Calu3 (cell line): ENCODE data around the gene TFB1M. TPM values are rescaled to one million over a fixed set of nuclear protein-coding genes. Genes with fewer than 3 reads are reported as not detected.

Source experiments
- BruUV-seq: library from RNA; stranded (reverse); fragments of 400-500 nt; replicated peaks from 2 replicates; lab custom pipeline; 2021; lab: Mats Ljungman, UMichigan
- CTCF ChIA-PET: fragments of 300-600 bp; sonication (Branson Sonifier 250); formaldehyde crosslinking; loops from one replicate; lab custom pipeline; 2022; ENCODE audit warnings: antibody characterized with exemption; lab: Charles Lee
- DNase-seq: peaks from one replicate; pipeline ENCODE4 v3.0.0; 2022
- H3K27ac Mint-ChIP-seq: one replicate; pipeline ENCODE4 v1.8.0; 2022; ENCODE audit warnings: mixed read lengths; ENCODE audit not compliant: unreplicated experiment
- H3K27me3 Mint-ChIP-seq: one replicate; pipeline ENCODE4 v1.8.0; 2022; ENCODE audit warnings: mixed read lengths; ENCODE audit not compliant: unreplicated experiment
- H3K36me3 Mint-ChIP-seq: one replicate; pipeline ENCODE4 v1.8.0; 2022; ENCODE audit warnings: mild to moderate bottlenecking, moderate library complexity, mixed read lengths; ENCODE audit not compliant: insufficient read depth, unreplicated experiment
- H3K4me1 Mint-ChIP-seq: one replicate; pipeline ENCODE4 v1.8.0; 2022; ENCODE audit warnings: mild to moderate bottlenecking, low read depth, mixed read lengths; ENCODE audit not compliant: unreplicated experiment
- H3K4me3 Mint-ChIP-seq: one replicate; pipeline ENCODE4 v1.8.0; 2022; ENCODE audit warnings: mild to moderate bottlenecking, low read depth, moderate library complexity, mixed read lengths; ENCODE audit not compliant: unreplicated experiment
- H3K9me3 Mint-ChIP-seq: one replicate; pipeline ENCODE4 v1.8.0; 2022; ENCODE audit warnings: low read depth, mixed read lengths; ENCODE audit not compliant: unreplicated experiment
- CTCF ChIP-seq: fragments of 200-600 bp; IDR thresholded peaks from one replicate; pipeline ENCODE4 v1.8.0; 2022; ENCODE audit warnings: antibody characterized with exemption; ENCODE audit not compliant: unreplicated experiment
- intact Hi-C: fragments of 100-400 bp; cut with micrococcal nuclease; formaldehyde crosslinking; loops from one replicate; pipeline ENCODE4 v1.10.0; 2022; ENCODE audit not compliant: unreplicated experiment
- total RNA-seq: library from RNA; stranded (reverse); gene quantifications from 2 replicates; pipeline ENCODE4 v1.2.3, GENCODE V29; 2022

The TFB1M gene
- total RNA-seq, 1 experiment from 2014 or later, result 27.4 TPM

GRCh38 chr6:155216312-155217046, 97.8 kb downstream of the TFB1M start:
- H3K27ac Mint-ChIP-seq, result no peak overlapping the region
- TF ChIP-seq CTCF, result no peak
- CTCF ChIA-PET, result no interaction called here
- no peaks in the 10 kb centered on the region for H3K27me3 Mint-ChIP-seq
- no peaks in the 10 kb centered on the region for H3K4me1 Mint-ChIP-seq
- intact Hi-C loops, result no loop called here
- no peak overlapping the region for H3K4me3 Mint-ChIP-seq
- H3K9me3 Mint-ChIP-seq, result no peaks in the 10 kb centered on the region
- no peaks in the 10 kb centered on the region for H3K36me3 Mint-ChIP-seq
- BruUV-seq, result no TSS peak
- no peak for DNase-seq

- Mint-ChIP-seq H3K4me1 (no peaks in the 10 kb centered on the region), H3K27me3 (no peaks in the 10 kb centered on the region), H3K27ac (no peak overlapping the region), H3K36me3 (no peaks in the 10 kb centered on the region), H3K9me3 (no peaks in the 10 kb centered on the region), H3K4me3 (no peak overlapping the region)
- no peak for DNase-seq
- intact Hi-C loops, result no loop called here
- no TSS peak for BruUV-seq
- TF ChIP-seq CTCF, result no peak
- CTCF ChIA-PET, result no interaction called here
Measured at GRCh38 chr6:155215906-155216305, 98.4 kb downstream of the TFB1M start.

- no TSS peak for BruUV-seq
- H3K27ac Mint-ChIP-seq, result no peak overlapping the region
- H3K4me1 Mint-ChIP-seq, result no peaks in the 10 kb centered on the region
- H3K27me3 Mint-ChIP-seq, result no peaks in the 10 kb centered on the region
- H3K9me3 Mint-ChIP-seq, result no peaks in the 10 kb centered on the region
- TF ChIP-seq CTCF, result no peak
- CTCF ChIA-PET, result no interaction called here
- H3K4me3 Mint-ChIP-seq, result no peak overlapping the region
- intact Hi-C loops, result no loop called here
- DNase-seq, result no peak
- no peaks in the 10 kb centered on the region for H3K36me3 Mint-ChIP-seq
Measured at GRCh38 chr6:155213611-155214372, 100.5 kb downstream of the TFB1M start.

DNA sequence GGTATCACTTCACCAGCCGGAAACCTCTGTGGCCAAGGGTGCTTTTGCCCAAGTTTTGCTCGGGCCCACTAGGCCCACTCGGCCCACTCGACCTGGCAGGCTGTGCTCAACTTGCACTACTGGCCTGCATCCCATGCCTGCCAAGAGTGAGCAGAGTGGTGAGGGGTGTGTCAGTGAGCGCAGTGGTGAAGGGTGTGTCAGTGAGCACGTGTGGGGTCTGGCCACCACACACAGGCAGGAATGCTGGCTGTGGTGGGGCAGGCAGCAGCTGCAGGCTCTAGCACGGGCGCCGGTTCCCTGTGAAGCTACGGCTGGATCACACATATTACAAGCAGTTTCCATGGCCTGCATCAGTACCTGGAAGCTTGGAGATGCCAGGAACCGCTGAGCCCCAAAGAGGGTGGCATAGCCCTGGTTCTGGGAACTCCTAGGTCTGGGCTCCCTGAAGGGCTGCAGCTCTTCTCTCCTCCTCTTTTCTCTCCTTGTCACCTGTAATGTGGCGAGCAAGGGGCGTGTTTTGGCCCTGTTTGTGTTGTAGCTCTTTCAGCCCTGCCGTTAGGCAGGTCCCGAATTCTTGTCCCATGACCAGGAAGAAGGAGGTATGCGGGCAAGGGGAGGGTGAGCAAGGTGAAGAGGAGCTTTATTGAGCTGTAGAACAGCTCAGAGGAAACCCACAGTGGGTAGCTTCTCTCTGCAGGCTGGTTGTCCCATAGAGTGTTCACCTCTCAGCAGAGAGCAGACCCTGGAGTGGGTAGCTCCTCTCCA, 101.5 kb downstream of the TFB1M start:
- Mint-ChIP-seq H3K36me3 (no peaks in the 10 kb centered on the region), H3K27ac (no peak overlapping the region), H3K4me3 (no peak overlapping the region), H3K4me1 (no peaks in the 10 kb centered on the region), H3K27me3 (no peaks in the 10 kb centered on the region), H3K9me3 (no peaks in the 10 kb centered on the region)
- CTCF ChIA-PET, result no interaction called here
- BruUV-seq, result no TSS peak
- TF ChIP-seq CTCF, result no peak
- intact Hi-C loops, result no loop called here
- no peak for DNase-seq
